OCI-LY7 (cell line): Measurements from ENCODE around the gene HEXB. TPM values are rescaled to one million over a fixed set of nuclear protein-coding genes. Genes with fewer than 3 reads are reported as not detected.

Experiments used
- BruUV-seq: library from RNA; stranded (reverse); fragments of 400-500 nt; replicated peaks from 2 replicates; lab custom pipeline; 2021; lab: Mats Ljungman, UMichigan
- CTCF ChIA-PET: fragments of 300-600 bp; sonication (Branson Sonifier 250); formaldehyde crosslinking; loops from one replicate; lab custom pipeline; 2022; ENCODE audit warnings: antibody characterized with exemption; ENCODE audit not compliant: unreplicated experiment; lab: Charles Lee
- POLR2A ChIA-PET: fragments of 300-600 bp; sonication (Branson Sonifier 250); formaldehyde crosslinking; loops from one replicate; lab custom pipeline; 2022; ENCODE audit warnings: antibody characterized with exemption; lab: Charles Lee
- DNase-seq: peaks from one replicate; pipeline ENCODE4 v3.0.0-alpha.2; 2015; ENCODE audit warnings: low spot score
- H2AFZ ChIP-seq: fragments of 200-600 bp; sonication (generic), shearing (Covaris generic); 2 replicates; pipeline ENCODE4 v1.6.1; 2014; ENCODE audit warnings: mild to moderate bottlenecking, antibody characterized with exemption, low read length, moderate library complexity
- H3K27ac ChIP-seq: fragments of 200-600 bp; sonication (generic); 2 replicates; pipeline ENCODE4 v1.5.1; 2014; ENCODE audit warnings: mixed run types, low read depth, mild to moderate bottlenecking, moderate library complexity, low read length, inconsistent platforms; ENCODE audit not compliant: poor library complexity, severe bottlenecking
- H3K36me3 ChIP-seq: fragments of 200-600 bp; sonication (generic); 2 replicates; pipeline ENCODE4 v1.6.1; 2014; ENCODE audit warnings: mild to moderate bottlenecking, antibody characterized with exemption, low read length, moderate library complexity, mixed read lengths; ENCODE audit not compliant: insufficient read depth
- H3K4me1 ChIP-seq: fragments of 200-600 bp; sonication (generic); 2 replicates; pipeline ENCODE4 v1.5.1; 2014; ENCODE audit warnings: mild to moderate bottlenecking, low read length; ENCODE audit not compliant: insufficient read depth, poor library complexity, severe bottlenecking
- H3K4me2 ChIP-seq: fragments of 200-600 bp; sonication (generic); 2 replicates; pipeline ENCODE4 v1.6.1; 2014; ENCODE audit warnings: mild to moderate bottlenecking, low read length
- H3K4me3 ChIP-seq: fragments of 200-600 bp; sonication (generic); 2 replicates; pipeline ENCODE4 v1.5.1; 2014; ENCODE audit warnings: mild to moderate bottlenecking, low read depth, low read length; ENCODE audit not compliant: poor library complexity, severe bottlenecking
- H3K79me2 ChIP-seq: fragments of 200-600 bp; sonication (generic); 2 replicates; pipeline ENCODE4 v1.6.1; 2016; ENCODE audit warnings: low read depth, mild to moderate bottlenecking, low read length, moderate library complexity, mixed read lengths; ENCODE audit not compliant: insufficient read depth
- H3K9me2 ChIP-seq: fragments of 200-600 bp; sonication (generic); 2 replicates; pipeline ENCODE4 v1.6.1; 2016; ENCODE audit warnings: mild to moderate bottlenecking, low read length, mixed read lengths; ENCODE audit not compliant: insufficient read depth
- H3K9me3 ChIP-seq: fragments of 200-600 bp; sonication (generic); 2 replicates; pipeline ENCODE4 v1.6.1; 2014; ENCODE audit warnings: mild to moderate bottlenecking, mixed run types, low read length, mixed read lengths
- H4K20me1 ChIP-seq: fragments of 200-600 bp; sonication (generic); 2 replicates; pipeline ENCODE4 v1.6.1; 2014; ENCODE audit warnings: mild to moderate bottlenecking, antibody characterized with exemption, low read length, moderate library complexity, mixed read lengths; ENCODE audit not compliant: insufficient read depth
- EZH2phosphoT487 ChIP-seq: fragments of 200-600 bp; sonication (generic); IDR thresholded peaks from 2 replicates; pipeline ENCODE4 v1.6.1; 2018; ENCODE audit warnings: low read depth, borderline replicate concordance, mild to moderate bottlenecking, mixed run types, antibody characterized with exemption, low read length, moderate library complexity, mixed read lengths
- intact Hi-C: fragments of 100-400 bp; cut with micrococcal nuclease; formaldehyde crosslinking; loops from one replicate; pipeline ENCODE4 v1.10.0; 2022; ENCODE audit not compliant: unreplicated experiment
- small RNA-seq: library from RNA; depleted of rRNA; stranded (forward); fragments of <200 nt; gene quantifications from one replicate; pipeline ENCODE3, GENCODE V24; 2014
- total RNA-seq, 2 experiments: library from RNA; depleted of rRNA in 1 of 2; stranded (reverse); fragments of >200 nt in 1 of 2; shearing (Covaris generic) in 1 of 2; gene quantifications; 2 replicates each; pipeline ENCODE4 v1.2.3, GENCODE V29; 2014 to 2022
- TF ChIP-seq, protein P1 (sequence below): fragments of 200-600 bp; sonication (generic); conservative IDR thresholded peaks from 2 replicates; pipeline ENCODE4 v1.5.1; 2014; ENCODE audit warnings: mild to moderate bottlenecking, antibody characterized with exemption, low read length, moderate library complexity, mixed read lengths

HEXB gene
- total RNA-seq, 2 experiments from 2014 or later = 23.8 to 36.2 TPM

DNA sequence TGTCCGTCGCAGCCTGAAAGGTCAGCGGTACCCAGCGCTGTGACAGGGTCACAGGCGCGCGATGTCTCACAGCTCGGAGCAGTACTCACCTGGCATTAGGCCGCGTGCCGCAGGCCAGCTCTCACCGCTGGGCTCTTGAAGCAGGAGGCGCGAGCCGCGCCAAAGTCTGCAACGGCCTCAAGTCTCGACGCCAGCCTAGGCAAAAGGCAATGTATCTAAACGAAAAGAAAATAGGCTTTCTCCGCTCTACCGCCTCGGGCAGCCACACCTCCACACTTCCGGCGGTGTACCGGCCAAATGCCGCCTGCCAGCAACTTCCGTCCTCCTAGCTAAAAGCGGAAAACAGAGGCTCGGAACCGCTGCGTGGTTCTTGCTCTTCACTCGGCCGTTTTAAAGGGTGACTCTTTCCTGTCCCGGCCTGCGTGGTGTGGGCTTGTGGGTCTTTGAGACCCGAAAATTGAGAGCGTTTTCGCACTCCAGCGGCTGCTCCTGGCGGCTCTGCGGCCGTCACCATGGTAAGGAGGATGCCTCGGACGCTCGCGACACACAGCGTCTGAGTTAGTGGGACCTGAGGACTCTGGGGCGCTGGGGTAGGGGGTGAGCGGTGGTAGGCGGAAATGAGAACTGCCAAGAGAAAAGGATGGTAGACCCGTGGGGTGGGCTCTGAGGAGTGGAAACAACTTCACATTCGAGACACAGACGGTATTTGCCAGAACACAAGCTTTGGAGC is 82.0 kb downstream of the HEXB start, which contains the start of the genes GFM2 and NSA2:
Gene GFM2 (minus strand): TSS at position 269 of the 730 bp plus-strand sequence. CDS start 3,375 bp downstream, outside the sequence.
Gene NSA2 (plus strand): TSS at position 401 of the 730 bp plus-strand sequence. CDS start 112 bp downstream, at position 513.
- H3K4me1 ChIP-seq = peaks cover 21% of the 10 kb centered on the region
- intact Hi-C loops = loop anchor here (2.0 to 10.0 kb wide), 3 partner anchors 80 to 950 kb away; partner anchors contain the start of genes HEXB and POC5
- no TSS peak for BruUV-seq
- peak within 1 kb of the TSS; percentile 99 for H2AFZ ChIP-seq
- DNase-seq = peak; percentile 95
- peaks cover 65% of the 10 kb centered on the region for H3K36me3 ChIP-seq
- peaks cover 18% of the 10 kb centered on the region; the same call in 1 of the 2 replicates for H4K20me1 ChIP-seq
- peak within 1 kb of the TSS; percentile 87 for H3K4me2 ChIP-seq
- peaks cover 69% of the 10 kb centered on the region for H3K79me2 ChIP-seq
- H3K9me2 ChIP-seq = no peaks in the 10 kb centered on the region
- H3K4me3 ChIP-seq = peak within 1 kb of the TSS; percentile 96
- TF ChIP-seq EZH2phosphoT487 = no peak
- TF ChIP-seq, protein P1, sequence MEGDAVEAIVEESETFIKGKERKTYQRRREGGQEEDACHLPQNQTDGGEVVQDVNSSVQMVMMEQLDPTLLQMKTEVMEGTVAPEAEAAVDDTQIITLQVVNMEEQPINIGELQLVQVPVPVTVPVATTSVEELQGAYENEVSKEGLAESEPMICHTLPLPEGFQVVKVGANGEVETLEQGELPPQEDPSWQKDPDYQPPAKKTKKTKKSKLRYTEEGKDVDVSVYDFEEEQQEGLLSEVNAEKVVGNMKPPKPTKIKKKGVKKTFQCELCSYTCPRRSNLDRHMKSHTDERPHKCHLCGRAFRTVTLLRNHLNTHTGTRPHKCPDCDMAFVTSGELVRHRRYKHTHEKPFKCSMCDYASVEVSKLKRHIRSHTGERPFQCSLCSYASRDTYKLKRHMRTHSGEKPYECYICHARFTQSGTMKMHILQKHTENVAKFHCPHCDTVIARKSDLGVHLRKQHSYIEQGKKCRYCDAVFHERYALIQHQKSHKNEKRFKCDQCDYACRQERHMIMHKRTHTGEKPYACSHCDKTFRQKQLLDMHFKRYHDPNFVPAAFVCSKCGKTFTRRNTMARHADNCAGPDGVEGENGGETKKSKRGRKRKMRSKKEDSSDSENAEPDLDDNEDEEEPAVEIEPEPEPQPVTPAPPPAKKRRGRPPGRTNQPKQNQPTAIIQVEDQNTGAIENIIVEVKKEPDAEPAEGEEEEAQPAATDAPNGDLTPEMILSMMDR = no peak
- POLR2A ChIA-PET = interaction anchor here (0.6 to 1.5 kb wide), 5 partner anchors 8 to 573 kb away, joined by 3 to 7 read pairs (median 4); no protein-coding TSS in a partner anchor
- CTCF ChIA-PET = no interaction called here
- peak within 1 kb of the TSS; percentile 66 for H3K27ac ChIP-seq
- no peaks in the 10 kb centered on the region for H3K9me3 ChIP-seq

DNA sequence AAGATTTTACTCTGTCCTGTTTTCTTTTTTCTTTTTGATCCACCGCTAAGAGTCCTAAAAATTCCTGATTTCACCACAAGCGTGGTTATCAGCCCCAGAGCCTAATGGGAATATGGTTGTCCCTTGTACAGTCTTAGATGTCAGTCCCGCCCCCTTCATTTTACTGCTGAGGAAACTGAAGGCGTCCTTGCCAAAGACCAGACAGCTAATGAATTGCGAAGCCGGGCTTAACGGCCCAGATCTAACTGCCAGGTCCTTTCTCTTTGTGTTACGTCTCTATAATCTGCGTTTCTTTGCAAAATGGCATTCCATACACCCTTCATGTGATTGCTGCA is 82.5 kb downstream of the HEXB start:
- intact Hi-C loops = loop anchor here (2.0 to 10.0 kb wide), 3 partner anchors 80 to 949 kb away; partner anchors contain the start of genes HEXB and POC5
- H3K4me1 ChIP-seq = peaks cover 21% of the 10 kb centered on the region
- H4K20me1 ChIP-seq = peaks cover 18% of the 10 kb centered on the region; the same call in 1 of the 2 replicates
- H3K79me2 ChIP-seq = peaks cover 69% of the 10 kb centered on the region
- peaks cover 65% of the 10 kb centered on the region for H3K36me3 ChIP-seq
- CTCF ChIA-PET = no interaction called here
- peak overlapping the region; percentile 96 for H3K4me3 ChIP-seq
- POLR2A ChIA-PET = interaction anchor here (0.6 to 1.5 kb wide), 4 partner anchors 9 to 374 kb away, joined by 3 to 7 read pairs (median 4); no protein-coding TSS in a partner anchor
- H3K9me3 ChIP-seq = no peaks in the 10 kb centered on the region
- H2AFZ ChIP-seq = peak overlapping the region; percentile 99
- no peaks in the 10 kb centered on the region for H3K9me2 ChIP-seq
- no peak for TF ChIP-seq EZH2phosphoT487
- TF ChIP-seq, protein P1 = no peak
- peak overlapping the region; percentile 66 for H3K27ac ChIP-seq
- peak overlapping the region; percentile 87 for H3K4me2 ChIP-seq
- peak; percentile 59 for DNase-seq
- TSS peak; percentile 80 for BruUV-seq

Small RNA genes lying within 50 kb of the gene (small RNA-seq; reads per million reads assigned to genes)
- not detected for gene RNU6-658P

Other genes starting within 250 kb of the HEXB start
- 19.4 and 25.9 TPM in 2 replicates for gene ENC1, start 44.5 kb upstream of the HEXB start, total RNA-seq (2014; rRNA removed; shearing (Covaris generic))
- 11.6 and 12.1 TPM in 2 replicates for gene ENC1, start 44.5 kb upstream of the HEXB start, total RNA-seq (2022)
- 35.0 and 50.3 TPM in 2 replicates for gene GFM2, start 81.9 kb downstream of the HEXB start, total RNA-seq (2014; rRNA removed; shearing (Covaris generic))
- gene GFM2, start 81.9 kb downstream of the HEXB start, total RNA-seq (2022) = 35.3 and 36.9 TPM in 2 replicates
- 79.2 and 117 TPM in 2 replicates for gene NSA2, start 82.0 kb downstream of the HEXB start, total RNA-seq (2014; rRNA removed; shearing (Covaris generic))
- 118 and 125 TPM in 2 replicates for gene NSA2, start 82.0 kb downstream of the HEXB start, total RNA-seq (2022)
- not detected in 2 replicates for gene FAM169A, start 181.2 kb downstream of the HEXB start, total RNA-seq (2014; rRNA removed; shearing (Covaris generic))
- not detected in 2 replicates for gene FAM169A, start 181.2 kb downstream of the HEXB start, total RNA-seq (2022)